Hematopoietic multipotent progenitor cell treated with erythropoietin and hydrocortisone succinate and interleukin-3 and kit ligand, for 15 days (in vitro differentiated cells): ENCODE results near the gene PGA3.
A peak's percentile ranks its signal among the peaks of the same experiment; 100 is the strongest.
"Not testable (repeated sequence)": the region's sequence is repeated elsewhere in the genome, so short reads cannot be mapped to it uniquely, and the experiment has no call there.

Experiments
- DNase-seq: peaks from one replicate; pipeline ENCODE4 v3.0.0-alpha.2; 2015; ENCODE audit warnings: low spot score

The PGA3 gene

DNA sequence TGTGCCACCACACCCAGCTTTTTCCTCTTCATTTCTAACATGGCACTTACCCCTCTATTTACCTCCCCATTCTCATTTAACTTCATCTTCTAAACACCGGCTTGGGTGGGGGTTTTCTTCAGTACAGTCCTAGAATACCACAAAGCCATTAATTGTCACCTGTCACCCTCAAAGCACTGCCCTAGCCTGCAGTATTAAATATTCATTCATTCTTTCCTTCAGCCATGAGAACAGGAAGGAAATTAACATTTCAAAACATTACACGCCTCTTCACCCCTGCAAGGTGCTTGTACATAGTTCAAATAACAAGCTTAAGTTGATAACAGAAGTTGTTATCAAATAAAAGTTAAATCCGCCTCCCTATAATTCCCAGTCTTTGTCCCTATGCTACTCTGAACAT, 31.4 kb upstream of the PGA3 start:
- no peak for DNase-seq

DNA sequence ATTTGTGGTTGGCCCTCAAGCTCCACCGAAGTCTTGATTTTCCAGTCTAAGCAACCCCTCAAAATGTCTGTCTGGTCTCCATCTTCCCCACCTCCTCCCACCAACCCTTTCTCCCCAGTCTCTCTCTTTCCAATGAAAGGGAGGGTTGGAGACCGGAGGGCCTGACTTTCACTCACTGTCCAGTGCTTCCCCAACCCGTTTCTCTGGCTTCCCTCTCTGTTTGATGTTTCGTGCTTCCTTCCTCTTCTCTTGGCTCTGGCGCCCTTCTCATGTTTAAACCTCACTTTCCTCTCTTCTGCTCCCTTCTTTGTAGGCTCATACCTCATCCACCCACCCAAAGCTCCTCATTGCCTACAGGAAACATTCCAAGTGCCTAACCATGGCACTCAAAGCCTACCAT, 31.0 kb upstream of the PGA3 start:
- no peak for DNase-seq

GRCh38 chr11:61172888-61173287, 30.4 kb upstream of the PGA3 start:
- no peak for DNase-seq

GRCh38 chr11:61173456-61173855, 29.9 kb upstream of the PGA3 start:
- DNase-seq = no peak

- peak; percentile 58 for DNase-seq
Measured at GRCh38 chr11:61174273-61174672, 29.0 kb upstream of the PGA3 start.

DNA sequence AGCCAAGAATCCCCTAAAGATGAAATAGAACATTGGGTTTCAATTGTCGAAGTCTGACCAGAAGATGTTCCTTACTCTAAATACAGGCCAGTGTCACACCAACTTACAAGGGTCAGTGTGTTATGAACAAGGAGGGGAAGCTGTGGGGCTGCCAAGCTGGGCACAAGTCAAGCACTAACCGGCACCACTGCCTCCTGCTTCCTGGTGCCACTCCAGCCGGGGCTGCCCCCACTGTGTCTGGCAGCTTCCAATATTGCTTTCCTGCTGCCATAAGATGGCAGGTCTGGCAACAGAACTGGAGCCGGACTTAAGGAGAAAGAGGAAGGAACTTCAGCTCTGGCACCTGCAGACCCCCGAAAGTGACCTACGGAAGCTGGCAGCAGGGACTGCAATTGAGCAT, 28.4 kb upstream of the PGA3 start:
- no peak for DNase-seq

- DNase-seq = no peak
Measured at GRCh38 chr11:61176446-61176845, 26.9 kb upstream of the PGA3 start.

GRCh38 chr11:61180205-61180604, 23.1 kb upstream of the PGA3 start:
- DNase-seq = not testable (repeated sequence)

DNA sequence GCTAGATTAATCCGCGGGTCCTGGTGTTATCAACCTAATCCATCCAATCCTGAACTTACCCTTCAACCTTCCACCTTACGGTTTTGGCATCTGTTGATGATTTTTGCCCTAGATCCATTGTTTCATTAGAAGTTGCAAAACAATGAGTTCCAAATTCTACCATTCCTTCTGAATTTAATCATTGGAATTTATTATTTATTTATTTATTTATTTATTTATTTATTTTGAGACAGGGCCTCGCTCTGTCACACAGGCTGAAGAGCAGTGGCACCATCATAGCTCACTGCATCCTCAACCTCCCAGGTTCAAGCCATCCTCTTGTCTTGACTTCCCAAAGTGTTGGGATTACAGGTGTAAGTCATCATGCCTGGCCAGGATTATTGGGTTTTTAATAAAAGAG, 21.8 kb upstream of the PGA3 start:
- DNase-seq = no peak

- no peak for DNase-seq
Measured at GRCh38 chr11:61183645-61184044, 19.7 kb upstream of the PGA3 start.

GRCh38 chr11:61186504-61186903, 16.8 kb upstream of the PGA3 start:
- no peak for DNase-seq

DNA sequence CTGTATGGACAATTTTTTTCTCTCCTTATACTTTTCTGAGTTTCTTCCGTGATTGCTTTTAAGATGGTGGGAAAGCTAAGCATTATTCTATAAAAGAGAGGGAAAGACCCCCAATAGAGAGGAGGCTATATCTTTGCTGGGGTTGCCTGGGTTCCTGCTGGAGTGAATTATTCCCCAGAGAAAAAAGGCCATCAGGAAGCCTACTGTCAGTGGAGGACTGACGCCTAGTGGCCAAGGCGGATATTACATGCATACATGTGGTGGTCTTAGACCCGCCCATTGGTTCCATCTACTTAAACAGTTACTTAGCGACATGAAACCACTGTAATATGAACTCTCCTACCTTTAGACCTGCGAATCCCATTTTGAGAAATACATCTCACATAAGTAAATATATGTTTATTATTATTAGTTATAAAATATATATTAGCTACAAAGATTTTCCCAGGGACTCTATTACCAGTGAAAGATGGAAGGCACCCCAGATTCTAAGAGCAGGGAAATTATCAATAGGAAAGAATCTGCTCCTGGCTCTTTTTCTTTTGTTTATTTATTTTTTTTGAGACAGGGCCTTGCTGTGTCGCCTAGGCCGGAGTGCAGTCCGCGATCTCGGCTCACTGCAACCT, 15.7 kb upstream of the PGA3 start:
- peak; percentile 81 for DNase-seq

DNA sequence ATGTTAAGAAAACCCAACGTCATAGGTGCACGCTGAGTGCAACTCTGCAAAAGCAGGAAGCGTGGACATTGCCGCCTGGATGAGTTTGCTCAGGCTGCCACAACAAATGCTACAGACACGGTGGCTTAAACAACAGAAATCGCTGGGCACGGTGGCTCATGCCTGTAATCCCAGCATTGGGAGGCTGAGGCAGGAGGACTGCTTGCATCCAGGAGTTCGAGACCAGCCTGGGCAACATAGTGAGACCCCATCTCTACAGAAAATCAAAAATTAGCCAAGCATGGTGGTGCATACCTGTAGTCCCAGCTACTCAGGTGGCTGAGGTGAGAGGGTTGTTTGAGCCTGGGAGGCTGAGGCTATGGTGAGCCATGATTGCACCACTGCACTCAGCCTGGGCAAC, 13.4 kb upstream of the PGA3 start:
- no peak for DNase-seq

GRCh38 chr11:61193596-61193995, 9.7 kb upstream of the PGA3 start:
- DNase-seq = no peak

DNA sequence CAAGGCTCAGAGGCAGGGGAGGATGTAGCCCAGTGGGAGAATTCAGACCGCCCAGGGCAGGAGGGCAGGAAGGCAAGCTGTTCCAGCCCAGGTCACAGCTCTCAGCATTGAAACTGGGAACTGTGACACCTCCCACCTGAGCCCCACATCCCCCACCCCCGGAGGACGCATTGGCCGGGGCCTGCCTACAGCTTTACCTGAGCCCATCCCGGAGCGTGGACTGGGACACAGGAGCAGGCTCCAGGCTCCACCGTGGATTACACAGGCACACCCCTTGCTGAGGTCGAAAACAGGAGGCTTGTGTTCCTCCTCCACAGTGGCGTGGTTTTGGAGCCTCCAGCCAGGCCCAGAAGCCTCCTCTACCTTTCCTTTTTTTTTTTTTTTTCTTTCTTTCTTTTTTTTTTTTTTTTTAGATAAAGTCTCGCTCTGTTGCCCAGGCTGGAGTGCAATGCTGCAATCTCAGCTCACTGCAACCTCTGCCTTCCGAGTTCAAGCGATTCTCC, 9.1 kb upstream of the PGA3 start:
- no peak for DNase-seq

GRCh38 chr11:61194981-61195695, 8.2 kb upstream of the PGA3 start:
- DNase-seq = no peak

- DNase-seq = no peak
Measured at GRCh38 chr11:61195719-61196118, 7.6 kb upstream of the PGA3 start.

GRCh38 chr11:61198361-61198760, 5.0 kb upstream of the PGA3 start:
- no peak for DNase-seq

- DNase-seq = no peak
Measured at GRCh38 chr11:61198948-61199523, 4.3 kb upstream of the PGA3 start.

DNA sequence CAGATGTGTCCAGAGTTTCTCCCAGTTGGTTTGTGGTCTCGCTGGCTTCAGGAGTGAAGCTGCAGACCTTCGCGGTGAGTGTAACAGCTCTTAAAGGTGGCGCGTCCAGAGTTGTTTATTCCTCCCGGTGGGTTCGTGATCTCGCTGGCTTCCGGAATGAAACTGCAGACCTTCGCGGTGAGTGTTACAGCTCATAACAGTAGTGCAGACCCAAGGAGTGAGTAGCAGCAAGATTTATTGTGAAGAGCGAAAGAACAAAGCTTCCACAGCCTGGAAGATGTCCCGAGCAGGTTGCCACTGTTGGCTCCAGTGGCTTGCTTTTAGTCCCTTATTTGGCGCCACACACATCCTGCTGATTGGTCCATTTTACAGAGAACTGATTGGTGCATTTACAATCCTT, 1.8 kb upstream of the PGA3 start:
- DNase-seq = no peak

DNA sequence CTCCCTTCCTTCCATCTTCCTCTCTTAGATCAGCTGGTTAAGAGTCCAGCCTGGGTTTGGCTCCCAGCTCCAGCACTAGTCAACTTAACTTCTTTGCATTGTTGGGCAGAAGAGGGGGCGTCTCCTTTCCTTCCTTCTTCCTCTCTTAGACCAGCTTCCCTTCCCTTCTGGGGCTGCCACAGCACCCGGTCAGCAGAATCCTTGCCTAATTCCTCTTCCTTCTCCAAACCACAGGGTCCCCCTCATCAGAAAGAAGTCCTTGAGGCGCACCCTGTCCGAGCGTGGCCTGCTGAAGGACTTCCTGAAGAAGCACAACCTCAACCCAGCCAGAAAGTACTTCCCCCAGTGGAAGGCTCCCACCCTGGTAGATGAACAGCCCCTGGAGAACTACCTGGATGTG, 558 bp downstream of the PGA3 start:
- not testable (repeated sequence) for DNase-seq

GRCh38 chr11:61204502-61205059, 1.3 kb downstream of the PGA3 start:
- not testable (repeated sequence) for DNase-seq

DNA sequence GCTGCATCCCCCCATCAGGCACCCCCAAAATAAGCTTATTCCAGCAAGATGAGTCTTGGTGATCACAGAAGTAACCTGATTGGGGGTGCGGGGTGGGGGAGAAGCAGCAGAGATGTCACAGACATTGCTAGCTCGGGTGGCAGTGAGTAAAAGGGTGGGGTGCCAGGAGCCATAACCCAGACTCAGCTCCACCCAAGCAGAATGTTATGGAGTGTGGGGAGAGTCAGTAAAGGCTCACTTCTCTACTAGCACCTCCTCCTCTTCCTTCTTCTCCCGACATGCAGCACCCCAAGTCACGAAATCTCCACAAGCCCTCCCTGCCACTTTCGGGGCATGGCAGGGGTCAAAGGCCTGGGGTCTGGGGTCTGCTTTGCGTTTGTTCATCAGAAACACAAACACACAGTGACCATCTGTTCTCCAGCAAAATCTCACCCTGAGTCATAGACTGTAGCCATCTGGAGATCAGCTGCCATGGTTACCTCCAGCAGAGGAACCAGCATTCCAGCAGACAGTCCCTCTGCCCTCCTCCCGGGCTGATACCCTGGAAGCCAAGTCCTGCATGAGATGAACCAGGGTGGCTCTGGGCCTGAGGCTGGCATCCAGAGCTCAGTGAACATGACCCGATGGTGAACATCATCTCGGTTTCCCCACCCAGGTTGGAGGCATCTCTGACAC, 4.5 kb downstream of the PGA3 start:
- DNase-seq = not testable (repeated sequence)
